HCT116 (cell line): Measurements from ENCODE around the gene CDKL1. TPM values are rescaled to one million over a fixed set of nuclear protein-coding genes. Genes with fewer than 3 reads are reported as not detected.

Experiments used
- ATAC-seq: fragments of 200-7000 bp; cut with Tn5 transposase; 2 replicates; pipeline ENCODE4 v1.9.1; 2020; ENCODE audit warnings: mild to moderate bottlenecking, moderate library complexity
- BruUV-seq: library from RNA; stranded (reverse); fragments of 400-500 nt; replicated peaks from 2 replicates; lab custom pipeline; 2021; lab: Mats Ljungman, UMichigan
- CTCF ChIA-PET: fragments of 300-600 bp; sonication (Branson Sonifier 250); formaldehyde crosslinking; loops from one replicate; lab custom pipeline; 2021; ENCODE audit warnings: antibody characterized with exemption; lab: Charles Lee
- POLR2A ChIA-PET: fragments of 300-600, 350-600 bp; sonication (Branson Sonifier 250); formaldehyde crosslinking; loops from one replicate; lab custom pipeline; 2021; ENCODE audit warnings: antibody characterized with exemption; lab: Charles Lee
- RAD21 ChIA-PET, 2 experiments: fragments of 300-600 bp; sonication (Branson Sonifier 250); formaldehyde crosslinking; loops; one replicate each; lab custom pipeline; 2023; ENCODE audit warnings: low total read pairs in 2 of 2; ENCODE audit not compliant: uncharacterized antibody in 2 of 2, unreplicated experiment in 2 of 2, low non-redundant PET in 1 of 2; lab: Charles Lee
- DNase-seq: peaks from one replicate; pipeline ENCODE4 v3.0.0-alpha.2; 2010; ENCODE audit warnings: low read depth, low spot score
- H2AFZ ChIP-seq: fragments of 200-600 bp; shearing (Covaris generic), sonication (generic); 2 replicates; pipeline ENCODE4 v1.6.1; 2017; ENCODE audit warnings: low read depth, mixed run types, mixed read lengths, antibody characterized with exemption, low read length; ENCODE audit not compliant: poor library complexity, severe bottlenecking
- H3K27ac ChIP-seq: 2 replicates; pipeline ENCODE4 v1.5.1; 2012; ENCODE audit warnings: low read depth, low read length
- H3K27me3 ChIP-seq: fragments of 200-600 bp; sonication (generic); 2 replicates; pipeline ENCODE4 v1.6.1; 2016; ENCODE audit warnings: mixed run types, low read length, mixed read lengths; ENCODE audit not compliant: insufficient read depth
- H3K36me3 ChIP-seq, 2 experiments: fragments of 200-500 bp in 1 of 2; fragments of 200-600 bp in 1 of 2; sonication (Bioruptor generic) in 1 of 2; sonication (generic) in 1 of 2; 2 replicates each; pipeline versions ENCODE4 v1.5.1 to v1.6.1; 2014 to 2016; ENCODE audit warnings: low read length in 2 of 2, inconsistent platforms in 1 of 2, mixed read lengths in 1 of 2, mixed run types in 1 of 2; ENCODE audit not compliant: insufficient read depth in 2 of 2, control insufficient read depth in 1 of 2
- H3K4me1 ChIP-seq, 2 experiments: fragments of 200-600 bp in 1 of 2; sonication (generic) in 1 of 2; 2 replicates each; pipeline versions ENCODE4 v1.5.1 to v1.6.1; 2012 to 2017; ENCODE audit warnings: low read length in 2 of 2, inconsistent platforms in 1 of 2, mild to moderate bottlenecking in 1 of 2, mixed read lengths in 1 of 2, mixed run types in 1 of 2, moderate library complexity in 1 of 2; ENCODE audit not compliant: insufficient read depth in 2 of 2, control insufficient read depth in 1 of 2
- H3K4me2 ChIP-seq: fragments of 200-600 bp; sonication (generic); 2 replicates; pipeline ENCODE4 v1.6.1; 2017; ENCODE audit warnings: mixed run types, low read length, mixed read lengths
- H3K4me3 ChIP-seq, 2 experiments: fragments of 200-600 bp in 1 of 2; sonication (generic) in 1 of 2; replicated peaks in 1 of 2; 2 replicates each; pipeline ENCODE4 v1.5.1; 2011 to 2016; ENCODE audit warnings: low read length in 2 of 2, control low read depth in 1 of 2, low read depth in 1 of 2, mild to moderate bottlenecking in 1 of 2, mixed read lengths in 1 of 2, mixed run types in 1 of 2
- H3K79me2 ChIP-seq: fragments of 200-600 bp; sonication (generic); 2 replicates; pipeline ENCODE4 v1.6.1; 2017; ENCODE audit warnings: mild to moderate bottlenecking, mixed run types, low read length, moderate library complexity, mixed read lengths; ENCODE audit not compliant: insufficient read depth
- H3K9ac ChIP-seq: fragments of 200-600 bp; sonication (generic); 2 replicates; pipeline ENCODE4 v1.6.1; 2016; ENCODE audit warnings: low read length, mixed read lengths
- H3K9me2 ChIP-seq: fragments of 200-600 bp; sonication (generic), shearing (Covaris generic); 2 replicates; pipeline ENCODE4 v1.6.1; 2017; ENCODE audit warnings: mixed run types, mild to moderate bottlenecking, moderate library complexity; ENCODE audit not compliant: insufficient read depth
- H3K9me3 ChIP-seq, 2 experiments: fragments of 200-500 bp in 1 of 2; fragments of 200-600 bp in 1 of 2; sonication (Bioruptor generic) in 1 of 2; sonication (generic) in 1 of 2; 2 replicates each; pipeline ENCODE4 v1.6.1; 2014 to 2017; ENCODE audit warnings: low read length in 2 of 2, mixed read lengths in 2 of 2, inconsistent platforms in 1 of 2, low read depth in 1 of 2, mild to moderate bottlenecking in 1 of 2, mixed run types in 1 of 2, moderate library complexity in 1 of 2; ENCODE audit not compliant: control insufficient read depth in 1 of 2, insufficient read depth in 1 of 2
- H4K20me1 ChIP-seq: fragments of 200-600 bp; sonication (generic), shearing (Covaris generic); 2 replicates; pipeline ENCODE4 v1.6.1; 2017; ENCODE audit warnings: mixed run types, mild to moderate bottlenecking, moderate library complexity; ENCODE audit not compliant: insufficient read depth
- CEBPB ChIP-seq: IDR thresholded peaks from 2 replicates; pipeline ENCODE4 v1.6.1; 2012; ENCODE audit warnings: low read depth
- EGR1 ChIP-seq: IDR thresholded peaks from 2 replicates; pipeline ENCODE4 v1.6.1; 2012; ENCODE audit warnings: low read depth
- FOSL1 ChIP-seq: IDR thresholded peaks from 2 replicates; pipeline ENCODE4 v1.6.1; 2012; ENCODE audit warnings: low read depth
- JUND ChIP-seq: IDR thresholded peaks from 2 replicates; pipeline ENCODE4 v1.6.1; 2012
- POLR2AphosphoS5 ChIP-seq: IDR thresholded peaks from 2 replicates; pipeline ENCODE4 v1.6.1; 2011; ENCODE audit warnings: mild to moderate bottlenecking, low read depth, low read length, moderate library complexity
- RAD21 ChIP-seq: IDR thresholded peaks from 2 replicates; pipeline ENCODE4 v1.6.1; 2012; ENCODE audit warnings: low read depth, mild to moderate bottlenecking
- SIN3A ChIP-seq: IDR thresholded peaks from 2 replicates; pipeline ENCODE4 v1.6.1; 2012; ENCODE audit warnings: low read depth
- SRF ChIP-seq: IDR thresholded peaks from 2 replicates; pipeline ENCODE4 v1.6.1; 2012; ENCODE audit warnings: low read depth
- TCF7L2 ChIP-seq: IDR thresholded peaks from 2 replicates; pipeline ENCODE4 v1.7.0; 2011; ENCODE audit warnings: borderline replicate concordance, inconsistent platforms; ENCODE audit not compliant: insufficient read depth, insufficient read length; ENCODE audit errors: extremely low read depth
- YY1 ChIP-seq: IDR thresholded peaks from 2 replicates; pipeline ENCODE4 v1.6.1; 2011; ENCODE audit warnings: low read length, low read depth, moderate library complexity, mild to moderate bottlenecking; ENCODE audit not compliant: insufficient replicate concordance; ENCODE audit errors: extremely low read depth
- intact Hi-C: fragments of 100-400 bp; cut with micrococcal nuclease; formaldehyde crosslinking; loops from 2 replicates; pipeline ENCODE4 v1.10.0; 2022
- total RNA-seq: library from RNA; stranded (reverse); gene quantifications from one replicate; pipeline ENCODE4 v1.2.1, GENCODE V29; 2021; ENCODE audit not compliant: unreplicated experiment
- TF ChIP-seq, protein P1 (sequence below), 3 experiments: fragments of 200-600 bp in 1 of 3; sonication (generic) in 1 of 3; IDR thresholded peaks in 2 of 3; conservative IDR thresholded peaks in 1 of 3; 2 replicates each; pipeline ENCODE4 v1.5.1; 2012 to 2017; ENCODE audit warnings: low read depth in 2 of 3, low read length in 2 of 3, antibody characterized with exemption in 1 of 3, borderline replicate concordance in 1 of 3, control low read depth in 1 of 3, mild to moderate bottlenecking in 1 of 3, mixed read lengths in 1 of 3, mixed run types in 1 of 3, moderate library complexity in 1 of 3; ENCODE audit not compliant: insufficient read depth in 1 of 3

CDKL1 gene
- total RNA-seq, 1 experiment from 2014 or later: 7.1 TPM

DNA sequence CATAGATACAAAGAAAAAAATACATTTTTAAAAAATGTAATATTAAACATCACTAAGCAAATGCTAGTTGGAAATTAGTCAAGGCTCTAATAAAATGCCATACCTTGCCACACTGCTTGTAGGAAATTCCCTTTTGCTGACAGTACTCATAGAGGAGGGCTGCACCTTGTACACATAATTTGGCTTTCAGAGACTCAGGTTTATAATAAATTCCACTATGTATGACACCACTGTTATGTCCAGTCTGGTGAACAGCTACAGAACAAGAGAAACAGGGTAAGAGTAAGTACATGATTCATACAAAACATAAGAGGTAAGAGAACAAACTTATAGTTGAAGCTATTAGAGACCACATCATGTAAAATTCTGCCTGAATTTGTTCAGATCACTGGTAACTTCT is 94.8 kb downstream of the CDKL1 start:
- CTCF ChIA-PET: no interaction called here

DNA sequence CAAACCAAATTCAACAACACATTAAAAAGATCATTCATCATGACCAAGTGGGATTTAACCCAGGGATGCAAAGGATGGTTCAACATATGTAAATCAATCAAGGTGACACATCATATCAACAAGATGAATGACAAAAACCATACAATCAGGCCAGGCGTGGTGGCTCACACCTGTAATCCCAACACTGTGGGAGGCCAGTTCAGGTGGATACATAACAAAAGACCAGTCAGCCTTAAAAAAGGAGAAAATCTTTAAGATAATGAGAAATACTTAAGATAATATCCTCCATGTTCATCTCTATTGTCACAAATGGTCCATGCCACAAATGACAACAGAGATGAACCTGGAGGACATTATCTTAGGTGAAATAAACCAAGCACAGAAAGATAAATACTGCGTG is 97.1 kb downstream of the CDKL1 start:
- BruUV-seq: no TSS peak
- Histone ChIP-seq H4K20me1 (no peaks in the 10 kb centered on the region), H2AFZ (no peak overlapping the region), H3K4me2 (no peak overlapping the region), H3K4me3 (no peak overlapping the region), H3K36me3 (peaks cover 0 to 3% of the 10 kb centered on the region in 2 experiments; a peak in 1 of 4 replicates)
- intact Hi-C loops: no loop called here
- no peak for ATAC-seq
- POLR2A ChIA-PET: no interaction called here
- TF ChIP-seq YY1: no peak
- no peak for TF ChIP-seq SIN3A
- TF ChIP-seq JUND: no peak
- TF ChIP-seq POLR2AphosphoS5: no peak
- no peak for TF ChIP-seq CEBPB
- no peak for TF ChIP-seq TCF7L2
- TF ChIP-seq, all 23 proteins: peak for 0
- Histone ChIP-seq H3K9me2 (no peaks in the 10 kb centered on the region), H3K9ac (no peak overlapping the region), H3K27ac (no peak overlapping the region), H3K79me2 (peaks cover 43% of the 10 kb centered on the region), H3K9me3 (no peaks in the 10 kb centered on the region), H3K27me3 (no peaks in the 10 kb centered on the region), H3K4me1 (no peaks in the 10 kb centered on the region)
- ChIA-PET CTCF (no interaction called here), RAD21 (no interaction called here)
- DNase-seq: no peak

More for the DNA sequence above, 94.8 kb downstream of the CDKL1 start:
- Histone ChIP-seq H3K27ac (no peak overlapping the region), H3K9me2 (no peaks in the 10 kb centered on the region), H4K20me1 (no peaks in the 10 kb centered on the region), H3K9me3 (no peaks in the 10 kb centered on the region), H3K4me3 (no peak overlapping the region), H2AFZ (no peak overlapping the region), H3K4me1 (no peaks in the 10 kb centered on the region)
- ATAC-seq: no peak
- DNase-seq: no peak
- RAD21 ChIA-PET: no interaction called here
- intact Hi-C loops: no loop called here
- TF ChIP-seq SRF: no peak
- TF ChIP-seq FOSL1: no peak
- TF ChIP-seq RAD21: no peak
- TF ChIP-seq, protein P1, sequence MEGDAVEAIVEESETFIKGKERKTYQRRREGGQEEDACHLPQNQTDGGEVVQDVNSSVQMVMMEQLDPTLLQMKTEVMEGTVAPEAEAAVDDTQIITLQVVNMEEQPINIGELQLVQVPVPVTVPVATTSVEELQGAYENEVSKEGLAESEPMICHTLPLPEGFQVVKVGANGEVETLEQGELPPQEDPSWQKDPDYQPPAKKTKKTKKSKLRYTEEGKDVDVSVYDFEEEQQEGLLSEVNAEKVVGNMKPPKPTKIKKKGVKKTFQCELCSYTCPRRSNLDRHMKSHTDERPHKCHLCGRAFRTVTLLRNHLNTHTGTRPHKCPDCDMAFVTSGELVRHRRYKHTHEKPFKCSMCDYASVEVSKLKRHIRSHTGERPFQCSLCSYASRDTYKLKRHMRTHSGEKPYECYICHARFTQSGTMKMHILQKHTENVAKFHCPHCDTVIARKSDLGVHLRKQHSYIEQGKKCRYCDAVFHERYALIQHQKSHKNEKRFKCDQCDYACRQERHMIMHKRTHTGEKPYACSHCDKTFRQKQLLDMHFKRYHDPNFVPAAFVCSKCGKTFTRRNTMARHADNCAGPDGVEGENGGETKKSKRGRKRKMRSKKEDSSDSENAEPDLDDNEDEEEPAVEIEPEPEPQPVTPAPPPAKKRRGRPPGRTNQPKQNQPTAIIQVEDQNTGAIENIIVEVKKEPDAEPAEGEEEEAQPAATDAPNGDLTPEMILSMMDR (IDR thresholded peaks at IDR 0.05 in 2 of 3, conservative IDR thresholded peaks at IDR 0.05 in 1 of 3; ENCODE audit: borderline replicate concordance in 1 of 3, insufficient read depth in 1 of 3, low read depth in 2 of 3, low read length in 2 of 3): no peak
- no peak for TF ChIP-seq TCF7L2
- TF ChIP-seq EGR1: no peak
- TF ChIP-seq, all 23 proteins: peak for 0
- Histone ChIP-seq H3K36me3 (peaks cover 0 to 3% of the 10 kb centered on the region in 2 experiments; a peak in 1 of 4 replicates), H3K27me3 (no peaks in the 10 kb centered on the region), H3K4me2 (no peak overlapping the region), H3K79me2 (peaks cover 51% of the 10 kb centered on the region), H3K9ac (no peak overlapping the region)
- POLR2A ChIA-PET: no interaction called here
- no TSS peak for BruUV-seq
